22Rv1 (cell line): ENCODE measurements around the gene PNPLA7.

Source experiments
- ZFX ChIP-seq: fragments of 450-650 bp; IDR thresholded peaks from 2 replicates; pipeline ENCODE4 v1.6.1; 2017; ENCODE audit warnings: antibody characterized with exemption, borderline replicate concordance
- TF ChIP-seq, protein P1 (sequence below): fragments of 450-650 bp; IDR thresholded peaks from 2 replicates; pipeline ENCODE4 v1.5.1; 2017; ENCODE audit warnings: mild to moderate bottlenecking

DNA sequence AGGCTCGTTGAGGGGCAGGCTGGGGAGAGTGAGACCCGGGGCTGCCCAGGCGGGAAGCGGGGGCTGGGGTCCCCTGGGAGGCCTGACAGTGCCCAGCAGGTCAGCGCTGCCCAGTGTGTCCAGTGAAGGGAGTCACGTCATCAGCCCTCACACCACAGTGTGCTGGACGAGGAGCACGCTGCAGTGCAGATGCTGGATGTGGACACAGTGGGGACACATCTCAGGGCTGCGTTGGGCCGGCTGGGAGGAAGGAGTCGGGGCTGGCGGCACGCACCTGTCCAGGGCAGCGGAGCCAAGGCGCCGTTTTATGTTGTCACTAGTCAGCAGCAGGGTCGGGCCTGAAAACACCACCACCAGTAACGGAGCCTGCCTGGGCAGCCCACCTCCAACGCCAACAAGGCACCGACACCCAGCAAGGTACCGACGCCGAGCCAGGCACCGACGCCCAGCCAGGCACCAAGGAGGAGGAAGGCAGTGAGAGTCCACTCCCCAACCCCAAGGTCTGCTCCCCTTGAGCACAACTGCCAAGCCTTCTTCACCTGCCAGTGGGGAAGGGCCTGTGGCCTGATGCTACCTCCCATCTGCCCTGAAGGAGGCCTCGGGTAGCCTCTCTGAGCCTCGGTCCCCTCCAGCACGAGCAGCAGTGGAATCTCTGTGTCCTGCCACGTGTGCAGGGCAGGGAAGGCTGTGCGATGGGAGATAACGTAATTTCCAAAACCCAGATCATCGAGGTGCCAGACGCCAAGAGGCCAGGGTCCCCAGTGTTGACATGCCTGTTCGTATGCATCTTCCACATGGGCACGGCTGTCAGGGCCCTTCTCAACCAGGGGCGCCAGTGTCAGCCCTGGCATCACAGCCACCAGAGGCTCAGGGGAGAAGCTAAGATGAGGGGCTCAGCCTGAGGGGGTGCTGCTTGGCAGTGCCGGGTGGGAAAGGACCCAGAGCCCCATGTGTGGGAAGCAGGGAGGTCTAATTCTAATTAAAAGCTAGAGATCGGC is 69.2 kb downstream of the PNPLA7 start:
- TF ChIP-seq, protein P1, sequence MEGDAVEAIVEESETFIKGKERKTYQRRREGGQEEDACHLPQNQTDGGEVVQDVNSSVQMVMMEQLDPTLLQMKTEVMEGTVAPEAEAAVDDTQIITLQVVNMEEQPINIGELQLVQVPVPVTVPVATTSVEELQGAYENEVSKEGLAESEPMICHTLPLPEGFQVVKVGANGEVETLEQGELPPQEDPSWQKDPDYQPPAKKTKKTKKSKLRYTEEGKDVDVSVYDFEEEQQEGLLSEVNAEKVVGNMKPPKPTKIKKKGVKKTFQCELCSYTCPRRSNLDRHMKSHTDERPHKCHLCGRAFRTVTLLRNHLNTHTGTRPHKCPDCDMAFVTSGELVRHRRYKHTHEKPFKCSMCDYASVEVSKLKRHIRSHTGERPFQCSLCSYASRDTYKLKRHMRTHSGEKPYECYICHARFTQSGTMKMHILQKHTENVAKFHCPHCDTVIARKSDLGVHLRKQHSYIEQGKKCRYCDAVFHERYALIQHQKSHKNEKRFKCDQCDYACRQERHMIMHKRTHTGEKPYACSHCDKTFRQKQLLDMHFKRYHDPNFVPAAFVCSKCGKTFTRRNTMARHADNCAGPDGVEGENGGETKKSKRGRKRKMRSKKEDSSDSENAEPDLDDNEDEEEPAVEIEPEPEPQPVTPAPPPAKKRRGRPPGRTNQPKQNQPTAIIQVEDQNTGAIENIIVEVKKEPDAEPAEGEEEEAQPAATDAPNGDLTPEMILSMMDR, result no peak
- no peak for TF ChIP-seq ZFX
